C4-2B (cell line): ENCODE results near the gene ABCA4.

Experiments
- H3K27ac ChIP-seq: fragments of 450-650 bp; 2 replicates; pipeline ENCODE4 v1.5.1; 2017
- ZFX ChIP-seq: fragments of 450-650 bp; IDR thresholded peaks from 2 replicates; pipeline ENCODE4 v1.6.1; 2017
- TF ChIP-seq, protein P1 (sequence below): fragments of 450-650 bp; conservative IDR thresholded peaks from 2 replicates; pipeline ENCODE4 v1.5.1; 2017; ENCODE audit warnings: mild to moderate bottlenecking

ABCA4 gene

DNA sequence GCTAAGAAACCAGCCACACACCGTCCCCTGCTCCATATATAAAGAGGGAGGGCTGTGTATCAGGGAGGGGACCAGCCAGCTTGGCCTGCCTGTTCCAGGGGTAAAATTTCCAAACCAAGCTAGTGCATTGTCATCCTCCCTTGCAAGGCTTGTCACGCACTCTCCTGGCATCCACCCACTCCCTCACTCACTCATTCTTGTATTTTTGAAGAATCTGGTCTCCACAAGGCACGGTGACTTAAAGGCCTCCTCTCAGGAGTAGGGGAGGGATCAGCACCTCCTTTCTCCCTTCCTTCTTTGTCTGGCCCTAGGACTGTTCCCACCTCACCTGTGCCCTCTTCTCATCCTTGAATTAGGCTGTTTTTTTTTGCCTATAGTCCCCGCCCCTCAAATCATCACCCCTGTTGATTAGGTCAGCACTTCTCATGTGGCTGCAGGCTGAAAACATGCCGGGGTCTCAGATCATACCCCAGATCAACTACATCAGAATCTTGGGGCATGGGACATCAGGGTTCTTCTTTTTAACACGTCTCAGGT, 5.0 kb downstream of the ABCA4 start:
- no peak overlapping the region for H3K27ac ChIP-seq
- no peak for TF ChIP-seq ZFX
- TF ChIP-seq, protein P1, sequence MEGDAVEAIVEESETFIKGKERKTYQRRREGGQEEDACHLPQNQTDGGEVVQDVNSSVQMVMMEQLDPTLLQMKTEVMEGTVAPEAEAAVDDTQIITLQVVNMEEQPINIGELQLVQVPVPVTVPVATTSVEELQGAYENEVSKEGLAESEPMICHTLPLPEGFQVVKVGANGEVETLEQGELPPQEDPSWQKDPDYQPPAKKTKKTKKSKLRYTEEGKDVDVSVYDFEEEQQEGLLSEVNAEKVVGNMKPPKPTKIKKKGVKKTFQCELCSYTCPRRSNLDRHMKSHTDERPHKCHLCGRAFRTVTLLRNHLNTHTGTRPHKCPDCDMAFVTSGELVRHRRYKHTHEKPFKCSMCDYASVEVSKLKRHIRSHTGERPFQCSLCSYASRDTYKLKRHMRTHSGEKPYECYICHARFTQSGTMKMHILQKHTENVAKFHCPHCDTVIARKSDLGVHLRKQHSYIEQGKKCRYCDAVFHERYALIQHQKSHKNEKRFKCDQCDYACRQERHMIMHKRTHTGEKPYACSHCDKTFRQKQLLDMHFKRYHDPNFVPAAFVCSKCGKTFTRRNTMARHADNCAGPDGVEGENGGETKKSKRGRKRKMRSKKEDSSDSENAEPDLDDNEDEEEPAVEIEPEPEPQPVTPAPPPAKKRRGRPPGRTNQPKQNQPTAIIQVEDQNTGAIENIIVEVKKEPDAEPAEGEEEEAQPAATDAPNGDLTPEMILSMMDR, result no peak

DNA sequence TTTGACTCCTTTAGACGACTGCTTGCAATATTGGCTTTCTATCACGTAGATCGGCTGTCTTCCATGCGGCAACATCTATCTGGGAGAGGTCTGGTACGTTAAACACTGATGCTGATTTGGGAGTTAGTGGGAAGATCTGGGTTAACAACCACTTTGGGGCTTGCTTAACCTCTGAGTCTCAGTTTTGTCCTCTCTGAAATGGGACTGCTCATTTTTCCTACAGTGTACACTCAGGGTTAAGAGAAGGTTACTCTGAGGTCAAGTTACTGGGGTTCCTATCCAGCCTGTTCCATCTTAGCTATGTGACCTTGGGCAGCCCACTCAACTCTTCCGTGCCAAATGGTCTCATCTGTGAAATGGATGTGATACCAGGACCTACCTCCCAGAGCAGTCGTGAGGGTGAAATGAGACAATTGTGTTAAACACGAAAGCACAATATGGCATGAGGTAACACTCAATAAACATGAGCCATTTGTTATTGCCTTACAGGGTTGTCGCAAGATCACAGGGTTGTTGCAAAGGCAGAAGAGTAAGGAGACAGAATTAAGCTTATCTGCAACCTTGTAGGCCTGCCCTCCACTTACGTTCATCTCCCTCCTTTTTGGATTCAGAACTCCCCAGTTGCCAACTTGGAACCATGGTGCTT, 5.6 kb downstream of the ABCA4 start:
- no peak for TF ChIP-seq ZFX
- TF ChIP-seq, protein P1, result no peak
- H3K27ac ChIP-seq, result no peak overlapping the region

DNA sequence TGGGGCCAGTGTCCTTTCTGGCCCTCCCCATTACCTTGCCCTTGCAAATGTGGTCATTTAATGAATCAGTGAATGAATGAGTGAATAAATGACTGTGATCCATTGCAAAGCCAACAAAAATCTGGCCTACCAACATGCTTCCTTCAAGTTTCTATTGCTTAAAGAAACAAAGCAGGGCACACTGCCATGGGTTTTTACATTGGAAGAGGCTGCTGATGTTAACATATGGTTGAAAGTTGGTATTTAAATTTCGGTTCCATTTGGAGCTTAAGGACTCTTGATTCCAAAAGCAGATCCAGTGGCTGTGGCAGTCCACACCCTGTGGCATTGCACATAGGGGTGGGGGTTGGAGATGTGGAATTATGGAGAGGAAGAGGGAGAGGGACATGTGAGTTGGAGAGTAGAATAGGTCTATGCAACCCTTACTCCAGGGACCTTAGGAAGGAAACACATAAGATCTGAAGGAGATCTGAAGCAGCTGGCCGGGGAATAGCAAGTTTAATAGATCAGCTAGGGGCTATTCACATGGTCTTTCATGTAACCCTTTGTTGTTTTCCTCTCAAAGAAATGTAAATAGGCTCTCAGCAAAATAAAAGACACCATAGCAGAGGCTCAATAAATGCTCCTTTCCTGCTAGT, 7.2 kb downstream of the ABCA4 start:
- no peak for TF ChIP-seq ZFX
- TF ChIP-seq, protein P1, result no peak
- H3K27ac ChIP-seq, result no peak overlapping the region

DNA sequence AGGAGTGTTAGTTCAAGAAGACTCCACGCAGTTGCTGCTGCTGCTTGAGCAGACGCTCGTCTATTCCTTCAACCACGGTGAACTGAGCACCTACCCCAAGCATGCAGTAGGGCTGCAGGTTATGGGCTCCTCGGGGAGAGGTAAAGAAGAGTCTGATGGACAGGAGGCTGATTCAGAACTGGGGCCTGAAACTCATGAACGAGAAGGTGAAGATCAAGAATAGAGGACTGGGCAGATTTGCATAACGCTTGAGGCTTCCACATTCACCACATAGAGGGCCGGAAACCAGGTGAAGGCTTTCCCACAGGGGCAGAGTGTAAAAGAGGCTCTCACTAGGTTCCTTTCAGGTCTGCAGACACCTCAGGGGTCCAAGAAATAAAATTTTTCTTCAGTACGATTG, 9.1 kb downstream of the ABCA4 start:
- TF ChIP-seq, protein P1, result no peak
- no peak for TF ChIP-seq ZFX
- H3K27ac ChIP-seq, result no peak overlapping the region

DNA sequence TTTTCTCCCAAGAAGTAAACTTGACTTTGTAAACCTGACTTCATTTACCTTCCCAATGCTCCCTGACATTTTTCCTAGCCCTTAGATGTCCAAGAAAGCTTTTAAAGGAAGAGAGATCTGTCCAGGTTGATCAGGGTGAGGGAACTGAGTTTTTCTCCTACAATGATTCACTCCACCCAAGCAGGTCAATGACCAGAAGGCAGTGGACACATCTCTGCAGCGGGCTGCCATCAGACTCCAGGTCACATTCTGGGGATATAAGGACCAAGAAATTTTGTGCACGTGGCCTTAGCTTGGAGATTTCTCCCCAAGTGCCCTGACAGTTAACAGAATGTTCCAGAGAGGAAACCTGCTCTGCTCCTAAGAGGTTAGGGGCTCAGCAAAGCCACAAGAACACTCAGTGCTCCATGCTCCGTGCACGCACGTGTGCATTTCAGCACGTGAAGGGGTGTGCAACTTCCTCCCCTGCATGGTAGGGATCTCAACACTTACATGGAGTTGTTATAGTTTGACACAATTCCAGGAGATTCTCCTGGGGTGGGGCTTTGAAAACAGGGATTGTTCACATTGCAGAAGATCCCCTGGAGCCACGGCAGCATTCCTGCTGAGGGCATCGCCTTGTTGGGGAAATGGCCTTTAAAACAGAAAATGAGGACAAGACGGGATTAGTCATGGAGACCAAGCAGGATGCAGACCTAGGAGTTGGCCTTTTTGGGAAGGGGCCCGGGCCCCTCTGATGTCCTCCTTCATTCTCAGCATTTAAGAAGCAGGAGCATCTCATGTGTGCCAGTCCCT, 9.8 kb downstream of the ABCA4 start:
- TF ChIP-seq ZFX, result no peak
- TF ChIP-seq, protein P1, result no peak
- H3K27ac ChIP-seq, result no peak overlapping the region

DNA sequence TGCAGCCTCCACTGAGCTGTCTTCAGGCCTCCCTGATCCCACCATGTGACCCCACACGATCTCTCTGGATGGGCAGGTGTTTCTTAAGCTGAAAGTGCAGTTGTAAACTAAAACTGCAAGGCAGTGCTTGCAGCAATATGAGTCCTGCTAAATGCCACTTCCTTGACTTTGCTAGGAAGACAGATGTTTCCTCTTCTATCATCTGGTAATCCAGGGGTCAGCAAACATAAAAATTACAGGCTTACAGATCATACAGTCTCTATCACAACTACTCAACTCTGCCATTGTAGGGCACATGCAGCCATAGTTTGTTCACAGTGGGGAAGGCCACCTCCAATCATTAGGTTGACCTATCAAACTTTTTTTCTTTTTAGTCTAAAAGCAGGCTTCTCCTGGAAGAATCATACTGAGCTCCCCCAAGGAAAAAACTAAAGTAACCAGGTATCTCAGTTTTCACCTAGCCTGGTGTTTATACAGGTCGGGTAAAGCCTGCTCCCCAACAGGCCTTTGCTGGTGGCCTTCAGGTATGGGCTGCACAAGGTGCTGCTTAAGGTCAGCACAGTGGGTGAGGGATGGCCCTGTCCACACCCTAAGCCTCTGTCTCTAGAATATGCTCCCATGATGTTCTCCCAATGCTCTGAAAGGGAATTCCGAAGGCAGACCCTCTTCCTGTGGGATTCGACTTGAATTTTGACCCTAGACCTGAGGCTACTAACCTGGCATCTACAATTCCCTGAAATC, 10.8 kb downstream of the ABCA4 start:
- no peak overlapping the region for H3K27ac ChIP-seq
- TF ChIP-seq ZFX, result no peak
- TF ChIP-seq, protein P1, result no peak
